GM12878 (cell line): ENCODE data around the gene GCSAM.

ENCODE experiments used
- ATF3 ChIP-seq: IDR thresholded peaks from 2 replicates; pipeline ENCODE4 v1.6.1; 2011; ENCODE audit warnings: low read depth, mild to moderate bottlenecking, low read length, moderate library complexity, borderline replicate concordance; ENCODE audit errors: extremely low read depth
- CREB1 ChIP-seq: IDR thresholded peaks from 2 replicates; pipeline ENCODE4 v1.6.1; 2012; ENCODE audit warnings: low read depth, mild to moderate bottlenecking, inconsistent platforms
- EZH2 ChIP-seq: IDR thresholded peaks from 2 replicates; pipeline ENCODE4 v1.6.1; 2012; ENCODE audit warnings: low read depth, mild to moderate bottlenecking, control low read depth, inconsistent platforms, low read length, borderline replicate concordance; ENCODE audit not compliant: control insufficient read depth
- HDAC2 ChIP-seq: fragments of 200-600 bp; sonication (generic); IDR thresholded peaks from 2 replicates; pipeline ENCODE4 v1.6.1; 2017
- POLR2AphosphoS5 ChIP-seq: IDR thresholded peaks from 2 replicates; pipeline ENCODE4 v1.6.1; 2011; ENCODE audit warnings: mild to moderate bottlenecking, low read length, inconsistent platforms
- RCOR1 ChIP-seq: conservative IDR thresholded peaks from 2 replicates; pipeline ENCODE4 v1.6.1; 2012; ENCODE audit warnings: low read depth, low read length, improper control_type of control experiment
- SIN3A ChIP-seq: IDR thresholded peaks from 2 replicates; pipeline ENCODE4 v1.6.1; 2012; ENCODE audit warnings: low read depth, low read length, improper control_type of control experiment
- ZSCAN29 ChIP-seq: fragments of 450-650 bp; IDR thresholded peaks from 2 replicates; pipeline ENCODE4 v1.6.1; 2017; ENCODE audit warnings: mild to moderate bottlenecking, moderate library complexity
- TF ChIP-seq, protein P1 (sequence below): IDR thresholded peaks from 2 replicates; pipeline ENCODE4 v1.6.1; 2012; ENCODE audit warnings: low read depth, low read length, improper control_type of control experiment
- TF ChIP-seq, protein P2 (sequence below), 3 experiments: IDR thresholded peaks in 2 of 3; conservative IDR thresholded peaks in 1 of 3; 2 replicates each; pipeline ENCODE4 v1.5.1; 2011; ENCODE audit warnings: low read depth in 3 of 3, low read length in 3 of 3, mild to moderate bottlenecking in 3 of 3, control low read depth in 2 of 3, moderate library complexity in 2 of 3, inconsistent platforms in 1 of 3, mixed read lengths in 1 of 3; ENCODE audit not compliant: control insufficient read depth in 2 of 3, insufficient read depth in 1 of 3; ENCODE audit errors: extremely low read depth in 1 of 3

DNA sequence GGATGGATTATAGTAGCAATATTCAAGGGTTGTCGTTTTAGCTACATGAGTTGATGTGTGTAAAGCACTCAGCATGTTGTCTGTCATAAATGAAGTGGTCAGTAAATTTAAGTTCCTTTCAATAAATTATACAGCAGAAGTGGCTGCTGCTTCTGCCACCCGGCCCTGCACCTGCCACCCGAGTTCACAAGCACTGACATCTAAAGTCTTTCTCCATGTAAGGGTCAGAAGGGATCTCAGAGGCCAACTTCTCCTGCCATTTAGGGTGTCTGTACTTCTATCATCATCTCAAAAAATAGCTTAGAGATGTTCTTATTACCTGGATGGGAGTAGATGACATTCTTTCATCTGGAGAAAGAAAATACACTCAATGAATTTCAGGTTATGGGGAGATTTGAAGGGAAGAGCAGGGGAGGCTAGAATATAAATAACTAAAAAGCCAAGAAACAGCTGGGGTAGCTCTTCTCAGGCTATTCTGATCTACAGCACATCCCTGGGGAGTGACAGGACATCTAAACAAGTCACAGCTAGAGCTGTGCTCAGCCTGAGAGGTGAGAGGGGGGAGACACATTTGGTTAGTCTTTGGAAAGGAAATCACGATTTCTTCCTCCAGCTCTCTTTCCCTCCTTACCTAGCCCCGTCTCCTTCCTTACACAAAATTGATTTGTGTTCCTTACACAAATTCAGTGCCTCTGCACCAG lies 8.0 kb downstream of the GCSAM start:
- TF ChIP-seq CREB1: no peak
- no peak for TF ChIP-seq RCOR1
- TF ChIP-seq, protein P1, sequence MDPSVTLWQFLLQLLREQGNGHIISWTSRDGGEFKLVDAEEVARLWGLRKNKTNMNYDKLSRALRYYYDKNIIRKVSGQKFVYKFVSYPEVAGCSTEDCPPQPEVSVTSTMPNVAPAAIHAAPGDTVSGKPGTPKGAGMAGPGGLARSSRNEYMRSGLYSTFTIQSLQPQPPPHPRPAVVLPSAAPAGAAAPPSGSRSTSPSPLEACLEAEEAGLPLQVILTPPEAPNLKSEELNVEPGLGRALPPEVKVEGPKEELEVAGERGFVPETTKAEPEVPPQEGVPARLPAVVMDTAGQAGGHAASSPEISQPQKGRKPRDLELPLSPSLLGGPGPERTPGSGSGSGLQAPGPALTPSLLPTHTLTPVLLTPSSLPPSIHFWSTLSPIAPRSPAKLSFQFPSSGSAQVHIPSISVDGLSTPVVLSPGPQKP: no peak
- TF ChIP-seq, protein P2, sequence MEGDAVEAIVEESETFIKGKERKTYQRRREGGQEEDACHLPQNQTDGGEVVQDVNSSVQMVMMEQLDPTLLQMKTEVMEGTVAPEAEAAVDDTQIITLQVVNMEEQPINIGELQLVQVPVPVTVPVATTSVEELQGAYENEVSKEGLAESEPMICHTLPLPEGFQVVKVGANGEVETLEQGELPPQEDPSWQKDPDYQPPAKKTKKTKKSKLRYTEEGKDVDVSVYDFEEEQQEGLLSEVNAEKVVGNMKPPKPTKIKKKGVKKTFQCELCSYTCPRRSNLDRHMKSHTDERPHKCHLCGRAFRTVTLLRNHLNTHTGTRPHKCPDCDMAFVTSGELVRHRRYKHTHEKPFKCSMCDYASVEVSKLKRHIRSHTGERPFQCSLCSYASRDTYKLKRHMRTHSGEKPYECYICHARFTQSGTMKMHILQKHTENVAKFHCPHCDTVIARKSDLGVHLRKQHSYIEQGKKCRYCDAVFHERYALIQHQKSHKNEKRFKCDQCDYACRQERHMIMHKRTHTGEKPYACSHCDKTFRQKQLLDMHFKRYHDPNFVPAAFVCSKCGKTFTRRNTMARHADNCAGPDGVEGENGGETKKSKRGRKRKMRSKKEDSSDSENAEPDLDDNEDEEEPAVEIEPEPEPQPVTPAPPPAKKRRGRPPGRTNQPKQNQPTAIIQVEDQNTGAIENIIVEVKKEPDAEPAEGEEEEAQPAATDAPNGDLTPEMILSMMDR (IDR thresholded peaks at IDR 0.05 in 2 of 3, conservative IDR thresholded peaks at IDR 0.05 in 1 of 3; ENCODE audit: control insufficient read depth in 2 of 3, extremely low read depth in 1 of 3, insufficient read depth in 1 of 3, low read depth in 3 of 3, low read length in 3 of 3): no peak
- no peak for TF ChIP-seq EZH2
- no peak for TF ChIP-seq ATF3
- no peak for TF ChIP-seq ZSCAN29
- TF ChIP-seq HDAC2: no peak
- peak; percentile 35; the same call in 1 of the 2 replicates for TF ChIP-seq POLR2AphosphoS5
- TF ChIP-seq SIN3A: no peak
